Sigmoid colon (tissue), 4 donors: ENCODE results near the gene SPINK4.

ENCODE experiments used
- POLR2AphosphoS5 ChIP-seq, 4 donors: sonication (generic); formaldehyde crosslinking; IDR thresholded peaks; one replicate each; pipeline ENCODE4 v1.6.1; 2017; ENCODE audit warnings: antibody characterized with exemption in 4 of 4
- TF ChIP-seq, protein P1 (sequence below), 4 experiments: fragments of 450-650 bp in 3 of 4; fragments of 200-600 bp in 1 of 4; IDR thresholded peaks; one replicate each; pipeline ENCODE4 v1.5.1; 2016 to 2019; ENCODE audit warnings: antibody characterized with exemption in 4 of 4, mild to moderate bottlenecking in 3 of 4, moderate library complexity in 2 of 4

DNA sequence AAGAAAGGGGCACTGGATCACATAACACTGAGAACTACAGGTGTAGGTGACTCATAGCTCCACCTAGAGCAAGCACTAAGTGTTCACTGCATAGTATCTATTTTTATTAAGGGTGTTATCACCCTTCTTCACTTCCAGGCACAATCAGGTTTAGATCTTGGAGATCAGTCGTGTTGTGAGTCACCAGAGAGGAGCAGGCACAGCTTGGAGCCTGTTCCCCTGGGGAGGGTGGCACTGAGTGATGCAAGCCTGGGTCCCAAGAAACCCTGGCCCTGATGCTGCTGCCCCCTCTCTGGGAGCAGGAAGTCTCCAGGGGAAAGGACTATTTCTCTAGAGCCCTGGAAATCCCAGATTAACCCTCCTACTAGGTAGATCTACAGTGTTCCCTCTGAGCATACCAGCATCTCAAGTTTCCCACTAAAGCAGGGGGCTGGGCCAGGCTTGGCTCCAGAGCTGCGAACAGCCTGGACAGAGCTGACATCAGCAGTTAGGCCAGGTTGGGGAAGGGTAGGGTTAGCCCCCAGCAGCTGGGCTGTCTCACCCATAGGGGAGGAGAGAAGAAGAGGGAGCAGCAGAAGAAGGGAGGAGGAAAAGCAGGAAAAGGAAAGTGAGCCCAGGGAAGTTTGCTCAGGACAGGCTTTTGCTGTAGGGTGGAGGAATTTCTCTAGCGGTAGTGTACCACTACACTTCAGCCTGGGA lies 28.1 kb upstream of the SPINK4 start:
- no peak for TF ChIP-seq POLR2AphosphoS5 (IDR thresholded peaks at IDR 0.05)
- TF ChIP-seq, protein P1, sequence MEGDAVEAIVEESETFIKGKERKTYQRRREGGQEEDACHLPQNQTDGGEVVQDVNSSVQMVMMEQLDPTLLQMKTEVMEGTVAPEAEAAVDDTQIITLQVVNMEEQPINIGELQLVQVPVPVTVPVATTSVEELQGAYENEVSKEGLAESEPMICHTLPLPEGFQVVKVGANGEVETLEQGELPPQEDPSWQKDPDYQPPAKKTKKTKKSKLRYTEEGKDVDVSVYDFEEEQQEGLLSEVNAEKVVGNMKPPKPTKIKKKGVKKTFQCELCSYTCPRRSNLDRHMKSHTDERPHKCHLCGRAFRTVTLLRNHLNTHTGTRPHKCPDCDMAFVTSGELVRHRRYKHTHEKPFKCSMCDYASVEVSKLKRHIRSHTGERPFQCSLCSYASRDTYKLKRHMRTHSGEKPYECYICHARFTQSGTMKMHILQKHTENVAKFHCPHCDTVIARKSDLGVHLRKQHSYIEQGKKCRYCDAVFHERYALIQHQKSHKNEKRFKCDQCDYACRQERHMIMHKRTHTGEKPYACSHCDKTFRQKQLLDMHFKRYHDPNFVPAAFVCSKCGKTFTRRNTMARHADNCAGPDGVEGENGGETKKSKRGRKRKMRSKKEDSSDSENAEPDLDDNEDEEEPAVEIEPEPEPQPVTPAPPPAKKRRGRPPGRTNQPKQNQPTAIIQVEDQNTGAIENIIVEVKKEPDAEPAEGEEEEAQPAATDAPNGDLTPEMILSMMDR (IDR thresholded peaks at IDR 0.05): no peak
